ENCODE results near the gene NKIRAS2. TPM values are rescaled to one million over a fixed set of nuclear protein-coding genes. Genes with fewer than 3 reads are reported as not detected.

Gene NKIRAS2
- total and polyA plus RNA-seq, 2 of the 13 experiments (the other 11 are each of a cell fraction or from before 2014, with no cell fraction given) = 27.9 to 42.0 TPM

DNA sequence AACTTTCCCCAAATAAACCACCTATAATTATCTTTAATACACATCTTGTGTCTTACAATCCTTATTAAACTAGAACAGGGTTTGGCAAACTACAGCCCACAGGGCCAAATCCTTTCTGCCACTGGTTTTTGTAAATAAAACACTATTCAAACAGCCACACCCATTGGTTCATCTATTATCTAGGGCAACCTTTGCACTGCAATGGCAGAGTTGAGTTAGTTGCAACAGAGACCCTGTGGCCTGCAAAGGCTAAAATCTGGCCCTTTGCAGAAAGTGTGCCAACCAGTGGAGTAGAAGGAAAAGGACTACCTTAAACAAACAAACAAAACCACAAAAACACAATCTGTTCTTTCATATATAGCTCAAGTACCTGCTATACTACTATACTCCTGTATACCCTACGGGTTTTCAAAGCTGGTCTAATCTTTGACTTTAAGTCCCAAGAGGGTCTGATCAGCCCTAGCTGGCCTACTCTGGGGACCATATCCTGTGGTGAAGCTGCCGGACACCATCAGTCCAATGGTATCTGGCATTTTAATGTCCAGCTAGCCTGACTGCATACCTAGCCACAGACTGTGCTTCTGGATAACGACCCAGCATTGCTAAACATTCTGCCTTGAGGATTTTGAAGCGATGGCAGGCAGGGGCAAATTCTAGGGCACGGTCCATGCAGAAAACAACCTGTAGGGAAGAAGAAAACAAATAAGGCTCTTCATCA is 30.0 kb upstream of the NKIRAS2 start (continued):
- TF ChIP-seq PAXIP1 (CRISPR knock-in tag; conservative IDR thresholded peaks at IDR 0.05) (peak; percentile 88), STAG1 (CRISPR knock-in tag; IDR thresholded peaks at IDR 0.05) (peak; percentile 19; the same call in 1 of the 2 replicates), SOX13 (IDR thresholded peaks at IDR 0.05) (peak; percentile 58; the same call in 1 of the 2 replicates), SOX13 (CRISPR knock-in tag; conservative IDR thresholded peaks at IDR 0.05 in 1 of 2, IDR thresholded peaks at IDR 0.05 in 1 of 2) (peak in 1 of 2 experiments; percentile 96; a peak in 2 of 4 replicates), MBD4 (IDR thresholded peaks at IDR 0.05; ENCODE audit: borderline replicate concordance, low read length) (peak; percentile 26; the same call in 1 of the 2 replicates), MXD4 (CRISPR knock-in tag; IDR thresholded peaks at IDR 0.05) (0 out of 2 replicates have a peak, but pooled peaks have one; percentile 50), TAF1 (CRISPR knock-in tag; IDR thresholded peaks at IDR 0.05) (peak; percentile 24; the same call in 1 of the 2 replicates), KLF6 (CRISPR knock-in tag; IDR thresholded peaks at IDR 0.05) (peak; percentile 73; the same call in 1 of the 2 replicates), GATAD2A (CRISPR knock-in tag; IDR thresholded peaks at IDR 0.05) (peak; percentile 94)
- TF ChIP-seq, protein P1, sequence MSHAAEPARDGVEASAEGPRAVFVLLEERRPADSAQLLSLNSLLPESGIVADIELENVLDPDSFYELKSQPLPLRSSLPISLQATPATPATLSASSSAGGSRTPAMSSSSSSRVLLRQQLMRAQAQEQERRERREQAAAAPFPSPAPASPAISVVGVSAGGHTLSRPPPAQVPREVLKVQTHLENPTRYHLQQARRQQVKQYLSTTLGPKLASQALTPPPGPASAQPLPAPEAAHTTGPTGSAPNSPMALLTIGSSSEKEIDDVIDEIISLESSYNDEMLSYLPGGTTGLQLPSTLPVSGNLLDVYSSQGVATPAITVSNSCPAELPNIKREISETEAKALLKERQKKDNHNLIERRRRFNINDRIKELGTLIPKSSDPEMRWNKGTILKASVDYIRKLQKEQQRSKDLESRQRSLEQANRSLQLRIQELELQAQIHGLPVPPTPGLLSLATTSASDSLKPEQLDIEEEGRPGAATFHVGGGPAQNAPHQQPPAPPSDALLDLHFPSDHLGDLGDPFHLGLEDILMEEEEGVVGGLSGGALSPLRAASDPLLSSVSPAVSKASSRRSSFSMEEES (CRISPR knock-in tag; IDR thresholded peaks at IDR 0.05) = 0 out of 2 replicates have a peak, but pooled peaks have one; percentile 27
- TF ChIP-seq, protein P2, sequence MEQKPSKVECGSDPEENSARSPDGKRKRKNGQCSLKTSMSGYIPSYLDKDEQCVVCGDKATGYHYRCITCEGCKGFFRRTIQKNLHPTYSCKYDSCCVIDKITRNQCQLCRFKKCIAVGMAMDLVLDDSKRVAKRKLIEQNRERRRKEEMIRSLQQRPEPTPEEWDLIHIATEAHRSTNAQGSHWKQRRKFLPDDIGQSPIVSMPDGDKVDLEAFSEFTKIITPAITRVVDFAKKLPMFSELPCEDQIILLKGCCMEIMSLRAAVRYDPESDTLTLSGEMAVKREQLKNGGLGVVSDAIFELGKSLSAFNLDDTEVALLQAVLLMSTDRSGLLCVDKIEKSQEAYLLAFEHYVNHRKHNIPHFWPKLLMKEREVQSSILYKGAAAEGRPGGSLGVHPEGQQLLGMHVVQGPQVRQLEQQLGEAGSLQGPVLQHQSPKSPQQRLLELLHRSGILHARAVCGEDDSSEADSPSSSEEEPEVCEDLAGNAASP (CRISPR knock-in tag; IDR thresholded peaks at IDR 0.05; ENCODE audit: borderline replicate concordance) = peak; percentile 53; the same call in 1 of the 2 replicates
- TF ChIP-seq, protein P3, sequence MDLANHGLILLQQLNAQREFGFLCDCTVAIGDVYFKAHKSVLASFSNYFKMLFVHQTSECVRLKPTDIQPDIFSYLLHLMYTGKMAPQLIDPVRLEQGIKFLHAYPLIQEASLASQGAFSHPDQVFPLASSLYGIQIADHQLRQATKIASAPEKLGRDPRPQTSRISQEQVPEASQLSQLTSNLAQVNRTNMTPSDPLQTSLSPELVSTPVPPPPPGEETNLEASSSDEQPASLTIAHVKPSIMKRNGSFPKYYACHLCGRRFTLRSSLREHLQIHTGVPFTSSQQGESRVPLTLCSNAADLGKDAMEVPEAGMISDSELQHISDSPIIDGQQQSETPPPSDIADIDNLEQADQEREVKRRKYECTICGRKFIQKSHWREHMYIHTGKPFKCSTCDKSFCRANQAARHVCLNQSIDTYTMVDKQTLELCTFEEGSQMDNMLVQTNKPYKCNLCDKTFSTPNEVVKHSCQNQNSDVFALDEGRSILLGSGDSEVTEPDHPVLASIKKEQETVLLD (CRISPR knock-in tag; IDR thresholded peaks at IDR 0.05; ENCODE audit: low read depth) = no peak
- TF ChIP-seq, protein P4, sequence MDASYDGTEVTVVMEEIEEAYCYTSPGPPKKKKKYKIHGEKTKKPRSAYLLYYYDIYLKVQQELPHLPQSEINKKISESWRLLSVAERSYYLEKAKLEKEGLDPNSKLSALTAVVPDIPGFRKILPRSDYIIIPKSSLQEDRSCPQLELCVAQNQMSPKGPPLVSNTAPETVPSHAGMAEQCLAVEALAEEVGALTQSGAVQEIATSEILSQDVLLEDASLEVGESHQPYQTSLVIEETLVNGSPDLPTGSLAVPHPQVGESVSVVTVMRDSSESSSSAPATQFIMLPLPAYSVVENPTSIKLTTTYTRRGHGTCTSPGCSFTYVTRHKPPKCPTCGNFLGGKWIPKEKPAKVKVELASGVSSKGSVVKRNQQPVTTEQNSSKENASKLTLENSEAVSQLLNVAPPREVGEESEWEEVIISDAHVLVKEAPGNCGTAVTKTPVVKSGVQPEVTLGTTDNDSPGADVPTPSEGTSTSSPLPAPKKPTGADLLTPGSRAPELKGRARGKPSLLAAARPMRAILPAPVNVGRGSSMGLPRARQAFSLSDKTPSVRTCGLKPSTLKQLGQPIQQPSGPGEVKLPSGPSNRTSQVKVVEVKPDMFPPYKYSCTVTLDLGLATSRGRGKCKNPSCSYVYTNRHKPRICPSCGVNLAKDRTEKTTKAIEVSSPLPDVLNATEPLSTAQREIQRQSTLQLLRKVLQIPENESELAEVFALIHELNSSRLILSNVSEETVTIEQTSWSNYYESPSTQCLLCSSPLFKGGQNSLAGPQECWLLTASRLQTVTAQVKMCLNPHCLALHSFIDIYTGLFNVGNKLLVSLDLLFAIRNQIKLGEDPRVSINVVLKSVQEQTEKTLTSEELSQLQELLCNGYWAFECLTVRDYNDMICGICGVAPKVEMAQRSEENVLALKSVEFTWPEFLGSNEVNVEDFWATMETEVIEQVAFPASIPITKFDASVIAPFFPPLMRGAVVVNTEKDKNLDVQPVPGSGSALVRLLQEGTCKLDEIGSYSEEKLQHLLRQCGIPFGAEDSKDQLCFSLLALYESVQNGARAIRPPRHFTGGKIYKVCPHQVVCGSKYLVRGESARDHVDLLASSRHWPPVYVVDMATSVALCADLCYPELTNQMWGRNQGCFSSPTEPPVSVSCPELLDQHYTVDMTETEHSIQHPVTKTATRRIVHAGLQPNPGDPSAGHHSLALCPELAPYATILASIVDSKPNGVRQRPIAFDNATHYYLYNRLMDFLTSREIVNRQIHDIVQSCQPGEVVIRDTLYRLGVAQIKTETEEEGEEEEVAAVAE (CRISPR knock-in tag; IDR thresholded peaks at IDR 0.05; ENCODE audit: borderline replicate concordance) = peak; percentile 77; the same call in 1 of the 2 replicates
- TF ChIP-seq, protein P5, sequence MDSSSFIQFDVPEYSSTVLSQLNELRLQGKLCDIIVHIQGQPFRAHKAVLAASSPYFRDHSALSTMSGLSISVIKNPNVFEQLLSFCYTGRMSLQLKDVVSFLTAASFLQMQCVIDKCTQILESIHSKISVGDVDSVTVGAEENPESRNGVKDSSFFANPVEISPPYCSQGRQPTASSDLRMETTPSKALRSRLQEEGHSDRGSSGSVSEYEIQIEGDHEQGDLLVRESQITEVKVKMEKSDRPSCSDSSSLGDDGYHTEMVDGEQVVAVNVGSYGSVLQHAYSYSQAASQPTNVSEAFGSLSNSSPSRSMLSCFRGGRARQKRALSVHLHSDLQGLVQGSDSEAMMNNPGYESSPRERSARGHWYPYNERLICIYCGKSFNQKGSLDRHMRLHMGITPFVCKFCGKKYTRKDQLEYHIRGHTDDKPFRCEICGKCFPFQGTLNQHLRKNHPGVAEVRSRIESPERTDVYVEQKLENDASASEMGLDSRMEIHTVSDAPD (CRISPR knock-in tag; IDR thresholded peaks at IDR 0.05) = peak; percentile 94

Data from HepG2 (cell line).